IPS DF 6.9 (cell line): Measurements from ENCODE around the gene MAP4K2.
A peak's percentile ranks its signal among the peaks of the same experiment; 100 is the strongest.

Experiments
- DNase-seq: peaks from one replicate; pipeline ENCODE4 v3.0.0-alpha.2; 2013; ENCODE audit warnings: low read depth, low spot score
- H3K27ac ChIP-seq: one replicate; pipeline ENCODE4 v1.5.1; 2013; ENCODE audit warnings: low read length, control low read depth
- H3K27me3 ChIP-seq: 2 replicates; pipeline ENCODE4 v1.6.1; 2013; ENCODE audit warnings: mild to moderate bottlenecking, low read length; ENCODE audit not compliant: control insufficient read depth, insufficient read depth
- H3K36me3 ChIP-seq: 2 replicates; pipeline ENCODE4 v1.6.1; 2013; ENCODE audit warnings: low read length; ENCODE audit not compliant: control insufficient read depth, insufficient read depth
- H3K4me1 ChIP-seq: 2 replicates; pipeline ENCODE4 v1.6.1; 2013; ENCODE audit warnings: low read length; ENCODE audit not compliant: control insufficient read depth, insufficient read depth
- H3K4me3 ChIP-seq: 2 replicates; pipeline ENCODE4 v1.5.1; 2013; ENCODE audit warnings: mild to moderate bottlenecking, low read length
- H3K9me3 ChIP-seq: 2 replicates; pipeline ENCODE4 v1.6.1; 2013; ENCODE audit warnings: low read length, inconsistent platforms; ENCODE audit not compliant: control insufficient read depth, insufficient read depth
- WGBS: extraction: QIAGEN DNeasy Blood & Tissue Kit; methylation state at CpG from one replicate; pipeline ENCODE4 v1.1.7; 2013; ENCODE audit warnings: mixed read lengths, missing lambda C conversion rate; ENCODE audit not compliant: insufficient read length, insufficient coverage; 5-methylcytosine and 5-hydroxymethylcytosine counted together

MAP4K2 gene

DNA sequence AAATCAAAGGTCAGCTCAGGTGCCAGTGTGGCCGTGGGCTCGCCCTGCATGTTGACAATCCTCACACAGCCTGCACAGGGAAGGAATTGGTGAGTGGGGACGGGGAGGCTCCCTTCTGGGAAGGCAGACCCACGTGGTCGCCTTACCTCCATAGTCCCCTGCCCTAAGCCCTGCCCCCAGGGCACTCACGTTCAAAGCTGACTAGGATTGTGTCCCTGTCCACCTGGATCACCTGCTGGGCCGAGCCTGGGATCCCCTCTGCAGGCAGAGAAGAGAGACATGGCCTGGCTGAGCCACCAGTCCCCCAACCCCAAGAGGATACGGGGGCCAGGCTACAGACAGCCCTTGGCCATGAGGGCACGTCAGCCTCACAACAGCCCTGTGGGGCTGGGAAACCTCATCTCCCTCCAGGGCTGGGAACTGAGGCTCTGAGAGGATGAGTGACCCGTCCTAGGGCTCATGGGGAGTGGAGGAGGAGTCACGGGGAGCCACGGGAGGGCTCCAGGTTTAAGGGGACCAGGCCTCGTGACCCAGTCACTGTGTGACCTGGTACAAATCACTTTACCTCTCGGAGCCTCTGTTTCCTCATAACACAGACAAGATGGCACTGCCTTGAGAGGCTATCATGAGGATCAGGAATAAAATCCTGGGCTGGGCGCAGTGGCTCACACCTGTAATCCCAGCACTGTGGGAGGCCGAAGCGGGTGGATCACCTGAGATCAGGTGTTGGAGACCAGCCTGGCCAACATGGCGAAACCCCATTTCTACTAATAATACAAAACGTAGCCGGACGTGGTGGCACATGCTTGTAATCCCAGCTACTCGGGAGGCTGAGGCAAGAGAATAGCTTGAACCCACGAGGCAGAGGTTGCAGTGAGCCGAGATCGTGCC is 12.6 kb downstream of the MAP4K2 start:
- H3K4me3 ChIP-seq, result no peak overlapping the region
- H3K4me1 ChIP-seq, result no peaks in the 10 kb centered on the region
- H3K27ac ChIP-seq, result no peak overlapping the region
- H3K27me3 ChIP-seq, result no peaks in the 10 kb centered on the region
- no CpG with 5 or more reads among the region's 25 CpGs for WGBS
- DNase-seq, result no peak
- no peaks in the 10 kb centered on the region for H3K9me3 ChIP-seq
- H3K36me3 ChIP-seq, result peaks cover 5% of the 10 kb centered on the region; the same call in 1 of the 2 replicates

DNA sequence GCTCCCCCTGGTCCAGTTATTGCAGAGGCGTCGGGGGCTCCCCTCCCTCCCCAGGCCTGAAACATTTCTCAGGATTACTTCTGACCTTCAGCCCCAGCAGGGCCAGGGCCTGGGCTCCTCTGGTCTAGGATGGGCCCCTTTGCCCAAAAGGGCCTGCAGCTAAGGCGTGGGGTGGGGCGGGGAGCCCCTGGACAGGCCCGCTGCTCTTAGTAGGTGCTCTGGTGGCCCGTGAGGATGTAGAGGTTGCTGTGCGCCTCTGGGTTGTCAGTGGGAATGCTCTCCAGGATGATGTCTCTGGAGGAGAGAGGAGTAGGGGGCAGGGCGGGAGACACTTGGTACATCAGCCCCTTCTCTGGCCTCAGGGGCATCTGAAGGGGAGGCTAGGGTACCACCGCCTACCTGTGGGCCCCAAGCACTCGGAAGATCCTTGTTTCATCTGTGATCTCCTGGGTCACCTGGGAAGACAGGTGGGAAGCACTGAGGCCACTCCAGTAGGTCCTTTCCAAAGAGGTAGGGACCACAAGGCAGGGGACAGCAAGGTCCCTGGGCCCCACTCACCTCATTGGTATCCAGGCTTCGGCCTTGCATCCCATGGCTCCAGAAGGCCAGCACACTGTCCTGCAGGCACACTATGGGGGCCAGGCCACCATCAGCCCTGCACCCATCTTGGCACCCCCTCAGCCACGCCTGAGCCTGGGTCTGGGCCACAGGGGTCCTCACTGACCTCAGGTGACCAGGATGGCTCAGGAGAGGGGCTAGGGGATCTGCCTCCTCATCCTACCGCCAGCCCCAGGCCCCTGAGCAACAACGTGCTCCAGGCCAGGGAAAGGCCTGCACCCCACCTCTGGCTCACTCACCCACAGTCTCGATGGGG is 13.4 kb downstream of the MAP4K2 start:
- WGBS, result no CpG with 5 or more reads among the region's 15 CpGs
- peaks cover 5% of the 10 kb centered on the region; the same call in 1 of the 2 replicates for H3K36me3 ChIP-seq

DNA sequence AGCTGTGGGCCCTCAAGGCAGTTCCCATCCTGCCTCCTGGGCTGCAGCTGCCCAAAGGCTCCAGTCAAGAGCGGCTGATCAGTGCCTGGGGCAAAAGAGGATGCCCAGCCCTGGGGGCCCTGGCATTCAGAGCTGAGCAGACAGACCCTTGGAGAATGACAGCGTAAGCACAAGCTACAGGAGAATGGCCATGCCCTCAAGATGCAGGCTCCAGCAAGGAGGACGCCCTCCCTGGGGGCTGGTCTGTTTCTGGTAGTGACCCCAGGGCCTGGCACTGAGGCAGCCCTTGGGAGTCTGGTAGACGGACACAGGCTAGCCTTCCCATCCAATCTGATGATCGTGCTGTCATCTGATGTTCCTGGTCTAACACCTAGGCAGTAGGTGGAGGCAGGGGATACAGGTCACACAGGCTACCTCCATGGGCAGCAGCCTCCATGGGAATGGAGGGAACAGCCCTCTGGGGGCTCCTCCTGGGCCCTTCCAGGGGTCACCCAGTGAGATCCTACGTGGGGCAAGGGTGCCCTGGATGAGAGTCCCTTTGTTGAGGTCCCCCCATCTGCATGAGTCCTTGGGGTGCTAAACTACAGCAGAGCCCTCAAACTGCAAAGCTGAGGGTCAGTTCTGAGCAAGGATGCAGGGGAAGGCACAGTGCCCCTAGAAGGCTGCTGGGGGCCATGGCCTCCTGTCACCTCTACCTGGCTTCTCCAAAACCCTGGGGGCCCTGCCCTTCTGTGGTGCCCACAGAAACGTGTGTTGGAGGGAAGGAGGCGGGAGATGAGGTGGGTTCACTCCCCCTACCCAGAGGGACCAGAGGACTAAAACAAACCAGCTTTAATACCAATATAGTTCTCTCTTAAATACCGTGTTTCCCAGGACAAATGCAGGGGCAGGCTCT is 14.4 kb downstream of the MAP4K2 start:
- Histone ChIP-seq H3K27me3 (no peaks in the 10 kb centered on the region), H3K27ac (no peak overlapping the region), H3K9me3 (no peaks in the 10 kb centered on the region), H3K36me3 (peaks cover 5% of the 10 kb centered on the region; the same call in 1 of the 2 replicates), H3K4me3 (no peak overlapping the region), H3K4me1 (no peaks in the 10 kb centered on the region)
- no peak for DNase-seq
- no CpG with 5 or more reads among the region's 9 CpGs for WGBS

More for the DNA sequence above, 13.4 kb downstream of the MAP4K2 start:
- Histone ChIP-seq H3K4me3 (no peak overlapping the region), H3K4me1 (no peaks in the 10 kb centered on the region), H3K27me3 (no peaks in the 10 kb centered on the region), H3K9me3 (no peaks in the 10 kb centered on the region), H3K27ac (no peak overlapping the region)
- DNase-seq, result no peak

DNA sequence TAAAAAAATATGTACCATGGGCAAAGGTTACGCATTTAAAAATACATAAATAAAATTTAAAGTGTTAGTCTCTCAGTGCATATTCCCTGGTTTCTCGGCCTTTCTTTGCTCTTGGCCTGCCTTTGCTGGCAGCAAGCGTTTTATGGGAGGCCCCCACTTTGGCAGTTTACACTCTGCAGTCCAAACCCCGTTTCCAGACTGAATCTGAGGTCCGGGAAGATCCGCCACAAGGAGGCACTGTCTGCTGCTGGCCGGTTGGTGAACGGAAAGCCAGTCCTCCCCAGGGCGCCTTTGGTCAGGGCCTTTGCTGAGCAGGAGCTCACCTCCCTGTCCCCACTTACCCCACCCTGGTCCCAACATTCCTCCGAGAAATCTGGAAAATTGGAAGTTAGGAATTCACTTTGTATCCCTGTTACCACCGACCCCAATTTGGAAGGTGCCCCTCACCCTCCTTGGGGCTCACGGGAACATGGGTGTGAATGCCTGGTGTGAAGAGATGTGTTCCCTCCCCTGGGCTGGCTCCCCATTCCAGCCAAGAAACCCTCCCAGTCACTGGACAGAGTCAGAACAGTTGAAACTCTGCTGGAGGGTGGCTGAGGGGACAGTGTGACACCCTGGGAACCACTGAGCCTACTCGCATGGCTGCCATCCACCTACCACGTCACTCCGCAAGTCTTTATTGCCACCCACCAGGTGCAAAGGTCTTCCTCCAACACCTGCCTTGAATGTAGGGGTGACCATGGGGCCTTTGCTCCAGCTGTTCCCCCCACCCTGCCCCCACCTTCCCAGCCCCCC is 15.3 kb downstream of the MAP4K2 start:
- no peak for DNase-seq
- Histone ChIP-seq H3K4me3 (no peak overlapping the region), H3K9me3 (no peaks in the 10 kb centered on the region), H3K27me3 (no peaks in the 10 kb centered on the region), H3K36me3 (peaks cover 5% of the 10 kb centered on the region; the same call in 1 of the 2 replicates), H3K4me1 (no peaks in the 10 kb centered on the region), H3K27ac (no peak overlapping the region)
- WGBS, result no CpG with 5 or more reads among the region's 15 CpGs

DNA sequence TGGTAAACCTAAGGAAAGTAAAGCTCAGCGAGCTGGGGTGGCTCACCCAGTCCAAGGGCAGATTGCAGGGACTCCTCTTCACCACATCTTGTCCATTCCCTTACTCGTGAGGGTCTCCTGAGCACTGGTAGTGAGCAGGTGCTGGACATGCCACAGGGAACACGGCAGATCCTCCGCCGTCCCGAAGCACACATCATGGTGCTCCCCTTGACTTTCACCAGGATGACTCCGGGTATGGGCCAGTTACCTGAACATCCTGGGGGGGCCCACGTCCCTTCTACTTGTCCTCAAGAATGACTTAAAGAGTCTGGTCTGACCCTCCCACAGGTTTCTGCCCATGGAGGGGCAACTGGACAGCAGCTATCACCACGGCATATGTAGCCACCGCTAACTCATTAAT is 16.7 kb downstream of the MAP4K2 start:
- no peak overlapping the region for H3K4me3 ChIP-seq
- no CpG with 5 or more reads among the region's 10 CpGs for WGBS
- no peak overlapping the region for H3K27ac ChIP-seq
- no peaks in the 10 kb centered on the region for H3K4me1 ChIP-seq
- H3K36me3 ChIP-seq, result peaks cover 5% of the 10 kb centered on the region; the same call in 1 of the 2 replicates
- no peak for DNase-seq
- H3K9me3 ChIP-seq, result no peaks in the 10 kb centered on the region
- no peaks in the 10 kb centered on the region for H3K27me3 ChIP-seq

DNA sequence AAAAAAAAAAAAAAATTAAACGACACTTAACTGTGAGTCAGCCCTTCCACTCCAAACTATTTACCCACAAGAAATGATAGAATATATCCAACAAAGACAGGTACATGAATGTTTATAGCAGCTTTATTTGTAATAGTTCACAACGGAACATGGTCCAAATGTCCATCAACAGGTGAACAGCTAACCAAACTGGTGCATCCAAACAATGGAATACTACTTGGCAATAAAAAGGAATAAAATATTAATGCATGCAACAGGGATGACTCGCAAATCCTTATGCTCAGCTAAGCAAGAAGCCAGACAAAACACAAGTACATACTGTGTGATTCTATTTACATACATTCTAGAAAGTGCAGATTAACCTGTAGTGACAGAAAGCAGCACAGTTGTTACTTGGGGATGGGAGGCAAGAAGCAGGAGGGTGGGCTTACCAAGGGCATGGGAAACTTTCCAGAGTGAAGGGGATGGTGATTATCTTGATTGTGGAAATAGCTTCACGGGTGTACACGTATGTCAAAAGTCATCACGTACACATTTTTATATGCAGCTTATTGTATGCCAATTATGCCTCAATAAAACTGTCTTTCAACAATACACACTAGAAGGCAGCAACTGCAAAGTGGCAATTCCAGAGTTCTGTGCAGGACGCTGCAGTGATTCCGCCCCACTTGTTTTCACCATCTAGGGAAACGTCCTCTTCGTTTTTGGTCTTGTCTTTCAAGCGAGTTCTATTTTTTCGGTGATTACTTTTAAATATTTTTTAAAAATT is 18.0 kb downstream of the MAP4K2 start:
- no peak overlapping the region for H3K27ac ChIP-seq
- DNase-seq, result no peak
- no peaks in the 10 kb centered on the region for H3K27me3 ChIP-seq
- whole genome bisulfite sequencing, result no CpG with 5 or more reads among the region's 12 CpGs
- peaks cover 5% of the 10 kb centered on the region; the same call in 1 of the 2 replicates for H3K36me3 ChIP-seq
- H3K4me3 ChIP-seq, result no peak overlapping the region
- H3K9me3 ChIP-seq, result no peaks in the 10 kb centered on the region
- H3K4me1 ChIP-seq, result no peaks in the 10 kb centered on the region

DNA sequence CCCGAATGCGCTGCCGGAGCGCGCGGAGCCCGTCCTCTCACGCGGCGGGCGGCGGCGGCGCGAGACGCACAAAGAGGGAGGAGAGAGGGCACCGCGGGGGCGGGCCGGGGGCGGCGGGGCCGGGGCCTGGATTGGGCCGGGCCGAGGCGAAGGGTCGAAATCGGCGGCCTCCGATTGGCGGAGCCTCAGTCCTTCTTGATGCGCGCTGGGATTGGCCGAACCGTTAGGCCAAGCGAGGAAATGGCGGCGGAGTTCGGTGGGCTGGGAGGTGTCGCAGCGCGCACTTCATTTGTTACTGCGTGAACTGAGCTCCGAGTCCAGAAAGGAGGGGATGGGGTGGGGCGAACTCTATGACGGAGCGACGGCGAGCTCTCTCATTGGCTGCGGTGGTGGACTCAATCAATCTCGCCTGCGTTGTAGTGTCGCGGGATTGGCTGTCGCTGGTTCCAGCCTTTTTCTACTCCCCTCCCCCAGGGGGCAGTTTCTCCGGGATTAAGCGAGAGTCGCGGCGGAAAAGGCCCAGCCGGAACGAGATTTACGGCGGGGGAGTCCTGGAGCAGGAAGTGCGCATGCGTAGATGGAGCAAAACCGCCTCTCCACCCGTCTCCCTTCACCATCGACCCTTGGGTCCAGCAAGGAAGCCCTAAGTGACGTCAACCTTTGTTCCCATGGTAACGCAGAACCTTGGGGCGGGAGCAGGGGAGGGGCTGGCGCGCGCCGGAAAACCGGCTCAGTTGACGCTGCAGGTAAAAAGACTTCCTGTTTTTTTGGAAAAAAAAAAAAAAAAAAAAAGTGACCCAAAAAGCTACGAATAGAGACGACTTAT is 24.3 kb downstream of the MAP4K2 start, which contains the start of gene SF1:
SF1 (minus strand) TSS at position 70 of the 826 bp plus-strand sequence. CDS start 150 bp downstream, outside the sequence.
- H3K27ac ChIP-seq, result no peak within 1 kb of the TSS
- H3K9me3 ChIP-seq, result no peaks in the 10 kb centered on the region
- WGBS, result no CpG with 5 or more reads among the region's 80 CpGs
- no peaks in the 10 kb centered on the region for H3K27me3 ChIP-seq
- peaks cover 14% of the 10 kb centered on the region; the same call in 1 of the 2 replicates for H3K36me3 ChIP-seq
- DNase-seq, result peak; percentile 99
- peak within 1 kb of the TSS; percentile 64 for H3K4me3 ChIP-seq
- H3K4me1 ChIP-seq, result no peaks in the 10 kb centered on the region

DNA sequence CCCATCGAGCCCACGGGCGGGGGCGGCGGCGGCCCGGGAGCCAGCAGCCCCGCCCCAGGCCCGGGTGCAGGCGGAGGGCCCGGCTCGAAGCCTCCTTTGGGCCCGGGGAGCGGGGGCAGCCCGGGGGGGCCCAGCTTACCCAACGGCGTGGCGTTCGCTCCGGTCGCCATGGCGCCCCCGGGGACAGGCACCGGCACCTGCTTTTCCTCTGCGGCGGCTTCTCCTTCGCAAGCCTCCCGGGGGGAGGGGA is 24.9 kb downstream of the MAP4K2 start:
- H3K4me1 ChIP-seq, result no peaks in the 10 kb centered on the region
- H3K36me3 ChIP-seq, result peaks cover 18% of the 10 kb centered on the region; the same call in 1 of the 2 replicates
- H3K27me3 ChIP-seq, result no peaks in the 10 kb centered on the region
- H3K4me3 ChIP-seq, result peak overlapping the region; percentile 64
- no peak overlapping the region for H3K27ac ChIP-seq
- DNase-seq, result no peak
- no peaks in the 10 kb centered on the region for H3K9me3 ChIP-seq
- WGBS, result no CpG with 5 or more reads among the region's 28 CpGs
